ENCODE measurements around the gene CIB4.

GRCh38 chr2:26590508-26590907, 50.7 kb downstream of the CIB4 start:
- no peak for TF ChIP-seq CTCF (IDR thresholded peaks at IDR 0.05)
- TF ChIP-seq EP300 (IDR thresholded peaks at IDR 0.05; ENCODE audit: low read depth) = no peak

Measured in transverse colon (tissue), 3 donors.